HEK293 (cell line): ENCODE results near the gene EMSY.

Experiments
- ATF2 ChIP-seq: fragments of 450-650 bp; formaldehyde crosslinking; IDR thresholded peaks from 2 replicates; pipeline ENCODE4 v1.5.1; 2016; ENCODE audit warnings: missing biosample characterization, missing genetic modification characterization, low read depth
- CTCF ChIP-seq: fragments of 450-650 bp; formaldehyde crosslinking; IDR thresholded peaks from 2 replicates; pipeline ENCODE4 v1.5.1; 2016; ENCODE audit warnings: missing biosample characterization, missing genetic modification characterization
- REST ChIP-seq: fragments of 450-650 bp; formaldehyde crosslinking; IDR thresholded peaks from 2 replicates; pipeline ENCODE4 v1.5.1; 2016; ENCODE audit warnings: missing biosample characterization, missing genetic modification characterization
- YY1 ChIP-seq: fragments of 450-650 bp; formaldehyde crosslinking; IDR thresholded peaks from 2 replicates; pipeline ENCODE4 v1.5.1; 2018; ENCODE audit warnings: missing biosample characterization, missing genetic modification characterization
- ZFP41 ChIP-seq: fragments of 450-650 bp; formaldehyde crosslinking; IDR thresholded peaks from 2 replicates; pipeline ENCODE4 v1.5.1; 2016; ENCODE audit warnings: missing biosample characterization, missing genetic modification characterization, borderline replicate concordance
- ZNF274 ChIP-seq, 2 experiments: fragments of 200-500 bp in 1 of 2; fragments of 450-650 bp in 1 of 2; sonication (Bioruptor generic) in 1 of 2; formaldehyde crosslinking in 1 of 2; IDR thresholded peaks; 2 replicates each; pipeline versions ENCODE4 v1.5.1 to v1.6.1; 2014 to 2016; ENCODE audit warnings: borderline replicate concordance in 1 of 2, inconsistent platforms in 1 of 2, low read length in 1 of 2, missing biosample characterization in 1 of 2, missing genetic modification characterization in 1 of 2

- TF ChIP-seq YY1 (tag by site-specific recombination) (no peak), CTCF (tag by site-specific recombination) (no peak), ATF2 (tag by site-specific recombination) (no peak), ZNF274 (IDR thresholded peaks at IDR 0.05; ENCODE audit: low read length) (no peak), ZNF274 (tag by site-specific recombination; IDR thresholded peaks at IDR 0.05; ENCODE audit: borderline replicate concordance) (no peak), REST (no peak), ZFP41 (tag by site-specific recombination) (no peak)
Observed at GRCh38 chr11:76491644-76492043, 46.8 kb downstream of the EMSY start.
